HG03060 (cell line): ENCODE results near the gene CRY1.
"Not testable (repeated sequence)": the region's sequence is repeated elsewhere in the genome, so short reads cannot be mapped to it uniquely, and the experiment has no call there.

Experiments
- ATAC-seq: cut with Tn5 transposase; IDR thresholded peaks from one replicate; pipeline ENCODE4 v1.9.1; 2021; ENCODE audit warnings: low read depth, moderate number of reproducible peaks; ENCODE audit not compliant: unreplicated experiment

Gene CRY1

GRCh38 chr12:107108995-107109508 lies 15.7 kb upstream of the CRY1 start:
- ATAC-seq, result no peak

DNA sequence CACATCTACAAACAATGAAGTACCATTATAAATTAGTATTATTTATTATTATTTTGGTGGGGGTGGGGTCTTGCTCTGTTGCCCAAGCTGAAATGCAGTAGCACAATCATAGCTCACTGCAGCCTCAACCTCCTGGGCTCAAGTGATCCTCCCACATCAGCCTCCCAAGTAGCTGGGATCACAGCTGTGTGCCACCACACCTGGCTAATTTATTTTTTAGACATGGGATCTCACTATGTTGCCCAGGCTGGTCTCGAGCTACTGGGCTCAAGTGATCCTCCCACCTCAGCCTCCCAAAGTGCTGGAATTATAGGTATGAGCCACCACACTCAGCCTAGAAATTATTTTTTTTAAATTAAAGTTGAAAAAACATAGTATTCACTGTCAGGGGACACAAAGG lies 15.0 kb upstream of the CRY1 start:
- ATAC-seq, result not testable (repeated sequence)

- no peak for ATAC-seq
These were observed 14.0 kb upstream of the CRY1 start for GRCh38 chr12:107107381-107107780.

- ATAC-seq, result no peak
These were observed 13.1 kb upstream of the CRY1 start for GRCh38 chr12:107106241-107107025.

GRCh38 chr12:107105410-107105703 lies 12.0 kb upstream of the CRY1 start:
- no peak for ATAC-seq

GRCh38 chr12:107103516-107103915 lies 10.2 kb upstream of the CRY1 start:
- ATAC-seq, result no peak

DNA sequence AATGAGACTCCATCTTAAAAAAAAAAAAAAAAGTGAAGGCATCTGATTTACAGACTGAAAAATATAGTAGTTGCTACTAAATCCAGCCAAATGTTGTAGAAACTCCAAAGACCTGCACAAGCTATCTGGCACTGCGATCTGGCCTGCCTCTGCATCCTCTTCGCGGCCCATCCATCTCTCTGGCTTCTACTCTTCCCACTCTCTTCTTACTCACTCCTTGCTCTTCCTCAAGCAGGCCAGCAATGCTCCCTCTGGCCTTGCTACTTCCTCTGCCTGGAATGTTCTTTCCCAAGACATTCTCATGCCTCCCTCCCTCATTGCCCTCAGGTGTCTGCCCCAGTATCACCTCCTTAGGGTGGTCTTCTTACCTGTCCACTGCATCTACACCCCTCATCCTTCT lies 9.7 kb upstream of the CRY1 start:
- ATAC-seq, result no peak

DNA sequence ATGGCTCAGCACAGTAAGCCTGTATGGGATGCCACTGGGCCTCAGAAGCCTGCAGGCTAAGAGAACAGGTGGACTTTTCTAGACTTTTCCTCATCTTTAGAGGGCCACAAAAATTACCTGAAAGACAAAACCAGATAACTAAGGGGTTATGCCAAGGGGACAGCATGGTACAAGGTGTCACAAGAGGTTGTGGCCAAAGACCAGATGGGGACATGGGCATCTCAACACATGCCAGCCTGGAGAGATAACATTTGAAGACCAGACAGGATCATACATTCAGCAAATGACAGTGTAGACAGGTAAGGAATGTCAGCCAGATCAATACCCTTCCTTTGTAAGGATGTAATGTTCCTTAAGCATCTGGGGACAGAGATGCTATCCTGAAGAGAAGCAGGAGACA lies 8.9 kb upstream of the CRY1 start:
- no peak for ATAC-seq

DNA sequence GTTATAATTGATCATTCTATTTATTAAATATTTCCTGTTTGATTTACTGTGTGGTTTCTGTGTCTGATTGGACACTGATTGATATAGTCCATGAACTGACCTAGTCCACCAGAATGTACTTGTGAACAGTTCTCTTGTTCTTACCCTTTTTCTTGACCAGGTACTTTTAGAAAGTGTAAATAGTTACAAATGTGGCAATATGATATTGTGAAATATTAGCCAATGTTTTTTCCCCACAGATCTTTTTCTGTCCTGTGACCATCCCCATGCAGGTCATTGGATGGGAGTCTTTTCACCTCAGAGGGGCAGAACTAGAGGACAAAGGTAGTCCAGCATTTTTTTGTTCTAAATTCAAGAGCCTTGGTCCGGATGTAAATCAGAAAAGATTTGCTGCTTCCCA lies 8.3 kb upstream of the CRY1 start:
- no peak for ATAC-seq

- no peak for ATAC-seq
These were observed 6.6 kb upstream of the CRY1 start for GRCh38 chr12:107099917-107100316.

DNA sequence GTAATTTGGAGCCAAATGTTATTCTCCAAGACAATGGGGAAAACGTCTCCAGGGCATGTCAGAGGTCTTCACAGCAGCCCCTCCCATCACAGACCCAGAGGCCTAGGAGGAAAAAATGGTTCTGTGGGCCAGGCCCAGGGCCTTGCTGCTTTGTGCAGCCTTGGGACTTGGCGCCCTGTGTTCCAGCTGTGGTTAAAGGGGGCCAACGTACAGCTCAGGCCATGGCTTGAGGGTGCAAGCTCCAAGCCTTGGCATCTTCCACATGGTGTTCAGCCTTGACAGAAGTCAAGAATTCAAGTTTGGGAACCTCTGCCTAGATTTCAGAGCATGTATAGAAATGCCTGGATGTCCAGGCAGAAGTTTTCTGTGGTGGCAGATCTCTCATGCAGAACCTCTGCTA lies 3.2 kb upstream of the CRY1 start:
- no peak for ATAC-seq

- ATAC-seq, result no peak
These were observed 767 bp upstream of the CRY1 start for GRCh38 chr12:107094183-107094448.

GRCh38 chr12:107092669-107093416 lies 506 bp downstream of the CRY1 start:
- peak; percentile 2 for ATAC-seq

DNA sequence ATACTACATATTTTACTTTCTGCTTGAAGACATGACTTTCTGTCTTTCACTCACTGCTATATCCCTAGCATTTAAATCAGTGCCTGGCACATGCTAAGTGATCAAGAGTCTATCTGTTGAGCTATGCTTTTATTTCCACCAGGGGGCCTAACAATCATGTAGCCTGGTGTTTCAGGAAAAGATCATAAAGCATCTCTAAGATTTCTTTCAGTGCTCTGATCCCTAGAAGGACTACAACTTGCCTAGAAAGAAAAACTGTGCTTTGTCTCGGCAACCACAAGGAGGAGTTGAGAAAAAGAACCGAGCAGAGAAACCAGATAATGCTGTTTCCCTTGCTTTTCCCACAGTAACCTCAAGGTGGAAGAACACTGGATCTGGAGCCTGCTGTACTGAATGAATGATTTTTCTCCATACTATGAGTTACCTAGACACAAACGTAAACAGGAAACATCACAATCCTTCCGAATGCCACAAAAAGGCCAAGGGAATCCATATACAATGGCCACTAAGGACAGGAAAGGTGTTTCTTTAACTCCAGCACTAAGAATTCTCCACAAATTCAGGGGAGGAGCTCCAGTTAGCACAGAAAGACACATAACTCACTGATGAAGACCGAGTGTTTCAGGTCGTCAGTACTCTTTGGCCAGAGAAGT lies 1.2 kb downstream of the CRY1 start:
- no peak for ATAC-seq

DNA sequence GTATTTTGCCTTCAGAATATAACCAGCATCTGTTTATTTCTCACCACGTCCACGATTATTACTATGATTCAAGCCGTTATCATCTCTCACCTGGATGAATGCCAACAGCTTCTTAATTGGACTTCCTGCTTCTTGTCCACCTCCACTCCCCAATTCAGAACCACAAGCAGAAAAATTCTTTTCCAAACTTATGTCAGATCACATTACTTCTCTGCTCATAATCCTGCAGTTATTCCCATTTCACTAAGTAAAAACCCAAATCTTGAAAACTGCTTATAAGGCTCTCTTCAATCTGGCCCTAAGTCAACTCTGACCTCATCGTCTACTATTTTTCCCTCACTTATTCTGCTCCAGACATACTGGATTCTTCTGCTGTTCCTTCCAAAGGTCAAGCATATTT lies 2.0 kb downstream of the CRY1 start:
- ATAC-seq, result no peak

GRCh38 chr12:107090711-107091110 lies 2.6 kb downstream of the CRY1 start:
- ATAC-seq, result no peak

- no peak for ATAC-seq
These were observed 4.4 kb downstream of the CRY1 start for GRCh38 chr12:107088912-107089311.

DNA sequence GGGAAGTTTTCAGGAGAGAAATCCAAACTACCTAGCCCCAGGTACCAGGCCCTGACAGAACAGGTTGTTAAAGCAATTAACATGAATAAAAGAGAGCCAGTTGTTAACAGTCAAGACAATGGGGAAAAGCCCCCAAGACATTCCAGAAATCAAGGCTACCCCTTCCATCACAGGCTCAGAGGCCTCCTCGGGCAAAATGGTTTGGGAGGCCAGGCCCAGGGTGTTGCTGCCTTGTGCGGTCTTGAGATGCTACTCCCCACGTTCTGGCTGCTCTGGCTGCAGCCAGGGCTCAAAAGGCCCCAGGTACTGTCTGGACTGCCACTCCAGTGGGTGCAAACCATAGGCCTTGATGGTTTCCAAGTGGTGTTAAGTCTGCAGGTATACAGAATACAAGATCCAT lies 7.0 kb downstream of the CRY1 start:
- no peak for ATAC-seq

DNA sequence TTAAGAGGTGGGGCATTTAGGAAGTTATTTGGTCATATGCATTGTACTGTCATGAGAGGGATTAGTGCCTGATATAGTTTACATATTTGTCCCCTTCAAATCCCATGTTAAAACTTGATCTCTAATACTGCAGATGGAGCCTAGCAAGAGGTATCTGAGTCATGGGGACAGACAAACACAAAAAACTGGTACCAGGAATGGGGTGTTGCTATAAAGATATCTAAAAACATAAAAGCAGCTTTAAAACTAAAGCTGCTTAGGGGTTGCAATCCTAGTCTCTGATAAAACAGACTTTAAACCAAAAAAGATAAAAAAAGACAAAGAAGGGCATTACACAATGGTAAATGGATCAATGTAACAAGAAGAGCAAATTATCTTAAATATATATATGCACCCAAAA lies 11.6 kb downstream of the CRY1 start:
- no peak for ATAC-seq

- no peak for ATAC-seq
These were observed 13.1 kb downstream of the CRY1 start for GRCh38 chr12:107080299-107080698.

DNA sequence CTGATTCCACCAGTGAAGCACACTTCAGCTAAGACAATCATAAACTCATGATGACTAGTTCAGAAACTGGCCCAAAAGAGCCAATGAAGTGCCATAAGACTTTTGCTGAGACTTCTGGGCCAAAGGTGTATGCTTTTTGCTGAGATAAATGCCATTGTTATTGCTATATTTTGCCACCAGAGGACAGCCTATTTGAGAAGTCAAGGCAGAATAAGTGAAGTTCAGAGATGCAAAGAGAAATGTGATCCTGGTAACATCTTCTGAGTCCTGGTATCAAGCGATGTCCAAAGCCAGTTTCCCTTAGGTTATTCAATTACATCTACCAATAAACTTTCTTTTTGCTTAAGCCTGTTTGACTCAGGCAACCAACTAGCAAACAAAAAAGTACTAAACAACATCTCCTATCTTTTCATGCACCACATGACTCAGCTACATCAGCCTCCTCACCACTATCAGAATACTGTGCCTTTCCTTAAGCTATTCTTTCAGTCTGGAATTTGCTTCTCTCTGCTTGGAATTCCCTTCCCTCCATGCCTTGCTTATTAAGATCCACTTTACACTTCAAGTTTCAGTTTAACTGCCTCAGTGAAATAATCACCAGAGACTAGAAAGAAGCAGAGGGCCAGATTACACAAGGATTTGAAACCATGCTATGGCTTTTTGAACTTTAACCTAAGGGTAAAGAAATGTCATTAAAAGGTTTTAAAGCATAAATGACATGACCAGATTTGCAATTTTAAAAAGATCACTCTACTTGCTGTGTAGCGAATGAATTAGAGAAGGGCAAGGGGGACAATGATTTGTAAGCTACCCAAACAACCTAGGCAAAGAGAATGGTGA lies 14.0 kb downstream of the CRY1 start:
- no peak for ATAC-seq
